Lower leg skin (tissue), 3 donors: Measurements from ENCODE around the gene KLK6.

Experiments
- CTCF ChIP-seq, 3 donors: fragments of 450-650 bp; IDR thresholded peaks; one replicate each; pipeline ENCODE4 v1.5.1; 2016; ENCODE audit warnings: antibody characterized with exemption in 3 of 3, mild to moderate bottlenecking in 3 of 3, moderate library complexity in 2 of 3
- POLR2A ChIP-seq, 2 donors: fragments of 450-650 bp; IDR thresholded peaks; one replicate each; pipeline ENCODE4 v1.6.1; 2016 to 2017; ENCODE audit warnings: antibody characterized with exemption in 2 of 2, mild to moderate bottlenecking in 1 of 2, moderate library complexity in 1 of 2

GRCh38 chr19:51014242-51014641 is 44.9 kb upstream of the KLK6 start:
- TF ChIP-seq CTCF (IDR thresholded peaks at IDR 0.05) (no peak), POLR2A (IDR thresholded peaks at IDR 0.05) (no peak)
